ENCODE measurements around the gene EFS.

DNA sequence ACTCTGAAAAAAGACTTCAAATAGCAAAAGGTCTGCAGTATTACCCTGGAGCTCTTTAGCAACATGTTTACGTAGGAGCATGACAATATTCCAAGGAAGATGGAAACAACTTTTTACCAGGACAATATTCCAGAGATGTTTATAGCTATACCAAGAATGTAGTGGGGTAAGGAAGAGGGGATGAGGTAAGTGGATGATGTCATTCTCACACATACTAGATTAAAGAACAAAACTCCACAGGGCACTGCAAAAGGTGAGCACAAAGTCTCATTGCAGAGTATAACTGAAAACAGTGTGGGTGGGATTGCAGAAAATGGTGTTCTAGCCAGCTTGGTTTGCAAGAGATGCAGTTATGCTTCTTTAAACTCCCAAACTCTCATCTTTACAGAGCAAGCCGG, 20.3 kb upstream of the EFS start:
- TF ChIP-seq JUND (IDR thresholded peaks at IDR 0.05; ENCODE audit: low read depth, low read length) (no peak), BRCA1 (IDR thresholded peaks at IDR 0.05; ENCODE audit: low read depth, low read length) (no peak), CTCF (IDR thresholded peaks at IDR 0.05 in 2 of 3, conservative IDR thresholded peaks at IDR 0.05 in 1 of 3; ENCODE audit: control insufficient read depth in 2 of 3, extremely low read depth in 1 of 3, insufficient read depth in 1 of 3, low read depth in 3 of 3, low read length in 3 of 3) (no peak), SREBF2 (IDR thresholded peaks at IDR 0.05; ENCODE audit: low read length) (no peak), MTA2 (IDR thresholded peaks at IDR 0.05; ENCODE audit: low read depth) (no peak), CBX5 (IDR thresholded peaks at IDR 0.05; ENCODE audit: low read depth) (no peak), KDM1A (IDR thresholded peaks at IDR 0.05; ENCODE audit: borderline replicate concordance) (no peak), PKNOX1 (IDR thresholded peaks at IDR 0.05) (no peak), CEBPB (IDR thresholded peaks at IDR 0.05; ENCODE audit: borderline replicate concordance in 1 of 2, low read depth in 2 of 2, low read length in 2 of 2) (no peak), ZZZ3 (IDR thresholded peaks at IDR 0.05; ENCODE audit: control insufficient read depth, insufficient read length, low read depth) (no peak), E2F4 (IDR thresholded peaks at IDR 0.05; ENCODE audit: low read depth, low read length) (no peak), POLR2A (IDR thresholded peaks at IDR 0.05; ENCODE audit: low read depth, low read length) (no peak), ZNF622 (IDR thresholded peaks at IDR 0.05) (no peak)
- TF ChIP-seq, protein P1, sequence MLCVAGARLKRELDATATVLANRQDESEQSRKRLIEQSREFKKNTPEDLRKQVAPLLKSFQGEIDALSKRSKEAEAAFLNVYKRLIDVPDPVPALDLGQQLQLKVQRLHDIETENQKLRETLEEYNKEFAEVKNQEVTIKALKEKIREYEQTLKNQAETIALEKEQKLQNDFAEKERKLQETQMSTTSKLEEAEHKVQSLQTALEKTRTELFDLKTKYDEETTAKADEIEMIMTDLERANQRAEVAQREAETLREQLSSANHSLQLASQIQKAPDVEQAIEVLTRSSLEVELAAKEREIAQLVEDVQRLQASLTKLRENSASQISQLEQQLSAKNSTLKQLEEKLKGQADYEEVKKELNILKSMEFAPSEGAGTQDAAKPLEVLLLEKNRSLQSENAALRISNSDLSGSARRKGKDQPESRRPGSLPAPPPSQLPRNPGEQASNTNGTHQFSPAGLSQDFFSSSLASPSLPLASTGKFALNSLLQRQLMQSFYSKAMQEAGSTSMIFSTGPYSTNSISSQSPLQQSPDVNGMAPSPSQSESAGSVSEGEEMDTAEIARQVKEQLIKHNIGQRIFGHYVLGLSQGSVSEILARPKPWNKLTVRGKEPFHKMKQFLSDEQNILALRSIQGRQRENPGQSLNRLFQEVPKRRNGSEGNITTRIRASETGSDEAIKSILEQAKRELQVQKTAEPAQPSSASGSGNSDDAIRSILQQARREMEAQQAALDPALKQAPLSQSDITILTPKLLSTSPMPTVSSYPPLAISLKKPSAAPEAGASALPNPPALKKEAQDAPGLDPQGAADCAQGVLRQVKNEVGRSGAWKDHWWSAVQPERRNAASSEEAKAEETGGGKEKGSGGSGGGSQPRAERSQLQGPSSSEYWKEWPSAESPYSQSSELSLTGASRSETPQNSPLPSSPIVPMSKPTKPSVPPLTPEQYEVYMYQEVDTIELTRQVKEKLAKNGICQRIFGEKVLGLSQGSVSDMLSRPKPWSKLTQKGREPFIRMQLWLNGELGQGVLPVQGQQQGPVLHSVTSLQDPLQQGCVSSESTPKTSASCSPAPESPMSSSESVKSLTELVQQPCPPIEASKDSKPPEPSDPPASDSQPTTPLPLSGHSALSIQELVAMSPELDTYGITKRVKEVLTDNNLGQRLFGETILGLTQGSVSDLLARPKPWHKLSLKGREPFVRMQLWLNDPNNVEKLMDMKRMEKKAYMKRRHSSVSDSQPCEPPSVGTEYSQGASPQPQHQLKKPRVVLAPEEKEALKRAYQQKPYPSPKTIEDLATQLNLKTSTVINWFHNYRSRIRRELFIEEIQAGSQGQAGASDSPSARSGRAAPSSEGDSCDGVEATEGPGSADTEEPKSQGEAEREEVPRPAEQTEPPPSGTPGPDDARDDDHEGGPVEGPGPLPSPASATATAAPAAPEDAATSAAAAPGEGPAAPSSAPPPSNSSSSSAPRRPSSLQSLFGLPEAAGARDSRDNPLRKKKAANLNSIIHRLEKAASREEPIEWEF (IDR thresholded peaks at IDR 0.05; ENCODE audit: insufficient replicate concordance, low read depth, low read length), result no peak
